Activated CD4-positive, alpha-beta T cell treated with anti-CD3 and anti-CD28 coated beads, Interleukin-2, amount 10 ng/mL, durations not matched to agents 7 days and 5 days (primary cell): ENCODE data around the gene AP4S1. TPM values are rescaled to one million over a fixed set of nuclear protein-coding genes. Genes with fewer than 3 reads are reported as not detected.

Source experiments
- CTCF ChIA-PET: fragments of 350-600 bp; sonication (Branson Sonifier 250); formaldehyde crosslinking; loops from one replicate; lab custom pipeline; 2021; ENCODE audit warnings: antibody characterized with exemption; lab: Charles Lee
- POLR2A ChIA-PET: fragments of 350-600 bp; sonication (Branson Sonifier 250); formaldehyde crosslinking; loops from one replicate; lab custom pipeline; 2021; ENCODE audit warnings: antibody characterized with exemption; lab: Charles Lee
- DNase-seq: peaks from one replicate; pipeline ENCODE4 v3.0.0-alpha.2; 2020
- H3K27ac Mint-ChIP-seq: one replicate; pipeline ENCODE4 v1.8.0; 2021; ENCODE audit warnings: mild to moderate bottlenecking, moderate library complexity, mixed read lengths
- H3K27me3 Mint-ChIP-seq: one replicate; pipeline ENCODE4 v1.8.0; 2021; ENCODE audit warnings: mixed read lengths
- H3K36me3 Mint-ChIP-seq: one replicate; pipeline ENCODE4 v1.8.0; 2021; ENCODE audit warnings: low read depth, mixed read lengths
- H3K4me1 Mint-ChIP-seq: one replicate; pipeline ENCODE4 v1.8.0; 2021; ENCODE audit warnings: mixed read lengths
- H3K4me3 Mint-ChIP-seq: one replicate; pipeline ENCODE4 v1.8.0; 2021; ENCODE audit warnings: mild to moderate bottlenecking, moderate library complexity, mixed read lengths
- H3K9me3 Mint-ChIP-seq: one replicate; pipeline ENCODE4 v1.8.0; 2021; ENCODE audit warnings: mixed read lengths
- total RNA-seq, 2 experiments: library from RNA; stranded (reverse); gene quantifications; one replicate each; pipeline ENCODE4 v1.2.3, GENCODE V29; 2021

The AP4S1 gene
- total RNA-seq, 2 experiments from 2014 or later: 5.1 to 6.4 TPM

GRCh38 chr14:31018057-31018645 lies 7.3 kb upstream of the AP4S1 start:
- ChIA-PET CTCF (interaction anchor here (0.7 to 1.8 kb wide), 4 partner anchors 9 to 1318 kb away, joined by 3 to 4 read pairs (median 3); no protein-coding TSS in a partner anchor), POLR2A (no interaction called here)
- no peak overlapping the region for H3K27ac Mint-ChIP-seq

GRCh38 chr14:31020834-31021575 lies 4.4 kb upstream of the AP4S1 start:
- CTCF ChIA-PET: interaction anchor here (1.1 kb wide), 1 partner anchor 16 kb away, joined by 4 read pairs; no protein-coding TSS in a partner anchor
- Mint-ChIP-seq H3K4me3 (no peak overlapping the region), H3K36me3 (peaks cover 22% of the 10 kb centered on the region), H3K9me3 (no peaks in the 10 kb centered on the region), H3K4me1 (peaks cover 33% of the 10 kb centered on the region), H3K27ac (no peak overlapping the region), H3K27me3 (no peaks in the 10 kb centered on the region)
- POLR2A ChIA-PET: no interaction called here
- no peak for DNase-seq

More at GRCh38 chr14:31018057-31018645, 7.3 kb upstream of the AP4S1 start:
- H3K4me3 Mint-ChIP-seq: no peak overlapping the region
- no peaks in the 10 kb centered on the region for H3K27me3 Mint-ChIP-seq
- H3K36me3 Mint-ChIP-seq: peaks cover 22% of the 10 kb centered on the region
- no peak for DNase-seq
- H3K9me3 Mint-ChIP-seq: no peaks in the 10 kb centered on the region
- peaks cover 18% of the 10 kb centered on the region for H3K4me1 Mint-ChIP-seq

GRCh38 chr14:31021576-31021949 lies 3.9 kb upstream of the AP4S1 start:
- POLR2A ChIA-PET: no interaction called here
- DNase-seq: no peak
- H3K9me3 Mint-ChIP-seq: no peaks in the 10 kb centered on the region
- H3K4me3 Mint-ChIP-seq: no peak overlapping the region
- CTCF ChIA-PET: no interaction called here
- peaks cover 33% of the 10 kb centered on the region for H3K4me1 Mint-ChIP-seq
- no peaks in the 10 kb centered on the region for H3K27me3 Mint-ChIP-seq
- H3K27ac Mint-ChIP-seq: no peak overlapping the region
- H3K36me3 Mint-ChIP-seq: peaks cover 22% of the 10 kb centered on the region

- no peak overlapping the region for H3K27ac Mint-ChIP-seq
- H3K4me3 Mint-ChIP-seq: no peak overlapping the region
- H3K4me1 Mint-ChIP-seq: peaks cover 41% of the 10 kb centered on the region
- ChIA-PET CTCF (no interaction called here), POLR2A (no interaction called here)
- H3K9me3 Mint-ChIP-seq: no peaks in the 10 kb centered on the region
- no peaks in the 10 kb centered on the region for H3K27me3 Mint-ChIP-seq
- peaks cover 22% of the 10 kb centered on the region for H3K36me3 Mint-ChIP-seq
- no peak for DNase-seq
Observed at GRCh38 chr14:31022386-31022785, 3.1 kb upstream of the AP4S1 start.

GRCh38 chr14:31024010-31024480 lies 1.4 kb upstream of the AP4S1 start:
- H3K27ac Mint-ChIP-seq: no peak overlapping the region
- no peaks in the 10 kb centered on the region for H3K9me3 Mint-ChIP-seq
- H3K4me1 Mint-ChIP-seq: peaks cover 44% of the 10 kb centered on the region
- POLR2A ChIA-PET: no interaction called here
- DNase-seq: no peak
- H3K27me3 Mint-ChIP-seq: no peaks in the 10 kb centered on the region
- H3K4me3 Mint-ChIP-seq: peak overlapping the region; percentile 80
- CTCF ChIA-PET: interaction anchor here (0.6 kb wide), 1 partner anchor 115 kb away, joined by 3 read pairs; no protein-coding TSS in a partner anchor
- H3K36me3 Mint-ChIP-seq: peaks cover 19% of the 10 kb centered on the region

- ChIA-PET CTCF (no interaction called here), POLR2A (no interaction called here)
- Mint-ChIP-seq H3K4me1 (peaks cover 47% of the 10 kb centered on the region), H3K9me3 (no peaks in the 10 kb centered on the region), H3K27me3 (no peaks in the 10 kb centered on the region), H3K36me3 (peaks cover 19% of the 10 kb centered on the region), H3K4me3 (peak overlapping the region; percentile 80), H3K27ac (peak overlapping the region; percentile 81)
- no peak for DNase-seq
Observed at GRCh38 chr14:31024577-31025366, 677 bp upstream of the AP4S1 start.

GRCh38 chr14:31026077-31026449 lies 614 bp downstream of the AP4S1 start, which contains the start of gene STRN3:
STRN3 (minus strand) TSS chr14:31026379; CDS start chr14:31026185, 194 bp downstream.
- peak within 1 kb of the TSS; percentile 80 for H3K4me3 Mint-ChIP-seq
- peaks cover 51% of the 10 kb centered on the region for H3K4me1 Mint-ChIP-seq
- no peak for DNase-seq
- H3K9me3 Mint-ChIP-seq: no peaks in the 10 kb centered on the region
- H3K27ac Mint-ChIP-seq: peak within 1 kb of the TSS; percentile 98
- ChIA-PET CTCF (interaction anchor here (0.6 to 1.3 kb wide), 4 partner anchors 14 to 182 kb away, joined by 3 to 4 read pairs (median 3); partner anchors contain the start of gene HECTD1), POLR2A (interaction anchor here (0.9 to 1.5 kb wide), 2 partner anchors 12 to 403 kb away, joined by 3 to 4 read pairs; no protein-coding TSS in a partner anchor)
- H3K36me3 Mint-ChIP-seq: peaks cover 16% of the 10 kb centered on the region
- H3K27me3 Mint-ChIP-seq: no peaks in the 10 kb centered on the region

GRCh38 chr14:31026450-31027235 lies 1.2 kb downstream of the AP4S1 start:
- Mint-ChIP-seq H3K36me3 (peaks cover 10% of the 10 kb centered on the region), H3K4me3 (peak overlapping the region; percentile 80), H3K9me3 (no peaks in the 10 kb centered on the region), H3K4me1 (peaks cover 51% of the 10 kb centered on the region), H3K27me3 (no peaks in the 10 kb centered on the region), H3K27ac (peak overlapping the region; percentile 98)
- CTCF ChIA-PET: interaction anchor here (0.5 to 1.3 kb wide), 5 partner anchors 14 to 181 kb away, joined by 3 to 4 read pairs (median 3); partner anchors contain the start of gene HECTD1
- POLR2A ChIA-PET: interaction anchor here (0.6 to 1.5 kb wide), 4 partner anchors 8 to 404 kb away, joined by 3 to 4 read pairs (median 4); partner anchors contain the start of gene HECTD1
- peak; percentile 90 for DNase-seq

GRCh38 chr14:31027847-31028246 lies 2.4 kb downstream of the AP4S1 start:
- Mint-ChIP-seq H3K4me3 (no peak overlapping the region), H3K9me3 (no peaks in the 10 kb centered on the region), H3K4me1 (peaks cover 52% of the 10 kb centered on the region), H3K27me3 (no peaks in the 10 kb centered on the region), H3K27ac (no peak overlapping the region), H3K36me3 (peaks cover 2% of the 10 kb centered on the region)
- ChIA-PET CTCF (interaction anchor here (1.1 to 1.2 kb wide), 3 partner anchors 11 to 179 kb away, joined by 3 to 5 read pairs (median 4); partner anchors contain the start of gene HECTD1), POLR2A (no interaction called here)
- no peak for DNase-seq

- Mint-ChIP-seq H3K36me3 (no peaks in the 10 kb centered on the region), H3K4me1 (peaks cover 43% of the 10 kb centered on the region), H3K27me3 (no peaks in the 10 kb centered on the region), H3K4me3 (no peak overlapping the region), H3K27ac (no peak overlapping the region), H3K9me3 (no peaks in the 10 kb centered on the region)
- no peak for DNase-seq
- ChIA-PET CTCF (interaction anchor here (1.2 kb wide), 1 partner anchor 178 kb away, joined by 4 read pairs; the partner anchor contains the start of gene HECTD1), POLR2A (no interaction called here)
Observed at GRCh38 chr14:31029016-31029970, 3.8 kb downstream of the AP4S1 start.

GRCh38 chr14:31030469-31030868 lies 5.0 kb downstream of the AP4S1 start:
- no peaks in the 10 kb centered on the region for H3K27me3 Mint-ChIP-seq
- H3K4me1 Mint-ChIP-seq: peaks cover 35% of the 10 kb centered on the region
- H3K4me3 Mint-ChIP-seq: no peak overlapping the region
- no peaks in the 10 kb centered on the region for H3K9me3 Mint-ChIP-seq
- no peaks in the 10 kb centered on the region for H3K36me3 Mint-ChIP-seq
- H3K27ac Mint-ChIP-seq: no peak overlapping the region
- ChIA-PET CTCF (no interaction called here), POLR2A (no interaction called here)
- DNase-seq: no peak
